H1 (cell line): Measurements from ENCODE around the gene ELL. TPM values are rescaled to one million over a fixed set of nuclear protein-coding genes. Genes with fewer than 3 reads are reported as not detected.

Source experiments
- CTCF ChIA-PET: fragments of 300-600 bp; sonication (Branson Sonifier 250); formaldehyde crosslinking; loops from one replicate; lab custom pipeline; 2021; ENCODE audit not compliant: partially characterized antibody; lab: Charles Lee
- POLR2A ChIA-PET: fragments of 300-600 bp; sonication (Branson Sonifier 250); formaldehyde crosslinking; loops from one replicate; lab custom pipeline; 2021; ENCODE audit warnings: inconsistent platforms; ENCODE audit not compliant: partially characterized antibody; lab: Charles Lee
- DNase-seq, 2 experiments: peaks; one replicate each; pipeline versions ENCODE4 v3.0.0 to v3.0.0-alpha.2; 2010 to 2022; ENCODE audit warnings: low spot score in 2 of 2, low read depth in 1 of 2, mixed read lengths in 1 of 2
- FAIRE-seq: peaks from 2 replicates; lab custom pipeline; 2011; peaks lifted over from hg19 to GRCh38; lab: Jason Lieb, UNC
- H2AFZ ChIP-seq: 2 replicates; pipeline ENCODE4 v1.8.1; 2012; ENCODE audit warnings: low read length, inconsistent platforms
- H2AK5ac ChIP-seq: 2 replicates; pipeline ENCODE4 v1.6.1; 2013; ENCODE audit warnings: low read depth, low read length
- H2BK120ac ChIP-seq: replicated peaks from 2 replicates; pipeline ENCODE3; 2013; ENCODE audit warnings: low read depth, low read length, inconsistent platforms
- H2BK12ac ChIP-seq: 2 replicates; pipeline ENCODE4 v1.6.1; 2013; ENCODE audit warnings: low read depth, low read length
- H2BK15ac ChIP-seq: 2 replicates; pipeline ENCODE4 v1.6.1; 2013; ENCODE audit warnings: low read length
- H2BK20ac ChIP-seq: 2 replicates; pipeline ENCODE4 v1.6.1; 2013; ENCODE audit warnings: low read length
- H2BK5ac ChIP-seq: 2 replicates; pipeline ENCODE4 v1.6.1; 2013; ENCODE audit warnings: low read depth, low read length
- H3K14ac ChIP-seq: 2 replicates; pipeline ENCODE4 v1.6.1; 2013; ENCODE audit warnings: inconsistent platforms; ENCODE audit not compliant: insufficient read length
- H3K18ac ChIP-seq: 2 replicates; pipeline ENCODE4 v1.6.1; 2013; ENCODE audit warnings: low read length; ENCODE audit errors: extremely low read depth
- H3K23ac ChIP-seq: 2 replicates; pipeline ENCODE4 v1.6.1; 2013; ENCODE audit warnings: inconsistent platforms; ENCODE audit not compliant: insufficient read length
- H3K23me2 ChIP-seq: 2 replicates; pipeline ENCODE4 v1.6.1; 2013; ENCODE audit warnings: low read depth, low read length
- H3K27ac ChIP-seq: 2 replicates; pipeline ENCODE4 v1.6.1; 2011; ENCODE audit warnings: low read depth, low read length, inconsistent platforms
- H3K27me3 ChIP-seq, 4 experiments: replicated peaks in 1 of 4; 1 replicate in 1 of 4; 2 replicates in 3 of 4; pipeline versions ENCODE4 v1.6.1 to v1.8.1; 2011 to 2013; ENCODE audit warnings: low read length in 3 of 4, mild to moderate bottlenecking in 3 of 4, inconsistent platforms in 2 of 4, mixed read lengths in 2 of 4, moderate library complexity in 1 of 4; ENCODE audit not compliant: control insufficient read depth in 3 of 4, insufficient read depth in 3 of 4; ENCODE audit errors: extremely low read depth in 1 of 4
- H3K36me3 ChIP-seq, 4 experiments: 2 replicates each; pipeline versions ENCODE4 v1.6.1 to v1.8.1; 2011 to 2013; ENCODE audit warnings: mild to moderate bottlenecking in 4 of 4, low read length in 3 of 4, moderate library complexity in 2 of 4, control low read depth in 1 of 4, inconsistent platforms in 1 of 4; ENCODE audit not compliant: insufficient read depth in 4 of 4, control insufficient read depth in 2 of 4
- H3K4ac ChIP-seq: replicated peaks from 2 replicates; pipeline ENCODE3; 2013; ENCODE audit warnings: low read length, low read depth, mixed read lengths, inconsistent platforms; ENCODE audit not compliant: insufficient read length
- H3K4me1 ChIP-seq, 4 experiments: replicated peaks in 1 of 4; 1 replicate in 1 of 4; 2 replicates in 3 of 4; pipeline versions ENCODE4 v1.6.1 to v1.8.1; 2011 to 2013; ENCODE audit warnings: low read length in 3 of 4, inconsistent platforms in 2 of 4, mixed read lengths in 1 of 4; ENCODE audit not compliant: insufficient read depth in 4 of 4, control insufficient read depth in 3 of 4
- H3K4me2 ChIP-seq, 2 experiments: 2 replicates each; pipeline versions ENCODE4 v1.6.1 to v1.8.1; 2011 to 2013; ENCODE audit warnings: low read depth in 2 of 2, low read length in 2 of 2, control low read depth in 1 of 2, inconsistent platforms in 1 of 2, mild to moderate bottlenecking in 1 of 2; ENCODE audit not compliant: insufficient read depth in 1 of 2
- H3K4me3 ChIP-seq, 4 experiments: fragments of 200-600, 300-600 bp in 1 of 4; sonication (generic), shearing (Covaris generic), sonication (Bioruptor Twin) in 1 of 4; 2 replicates each; pipeline versions ENCODE4 v1.5.1 to v1.8.1; 2011 to 2016; ENCODE audit warnings: low read length in 4 of 4, low read depth in 3 of 4, control low read depth in 2 of 4, inconsistent platforms in 2 of 4, mild to moderate bottlenecking in 2 of 4, mixed read lengths in 1 of 4, moderate library complexity in 1 of 4; ENCODE audit not compliant: insufficient read depth in 2 of 4; ENCODE audit errors: extremely low read depth in 1 of 4
- H3K56ac ChIP-seq: replicated peaks from 2 replicates; pipeline ENCODE3; 2013; ENCODE audit warnings: low read depth, mild to moderate bottlenecking, mixed read lengths, low read length, inconsistent platforms; ENCODE audit not compliant: insufficient read length
- H3K79me1 ChIP-seq: 2 replicates; pipeline ENCODE4 v1.6.1; 2013; ENCODE audit warnings: low read depth, low read length, control low read depth
- H3K79me2 ChIP-seq, 2 experiments: 2 replicates each; pipeline versions ENCODE4 v1.6.1 to v1.8.1; 2012 to 2013; ENCODE audit warnings: low read length in 2 of 2, mild to moderate bottlenecking in 2 of 2, inconsistent platforms in 1 of 2; ENCODE audit not compliant: insufficient read depth in 2 of 2, control insufficient read depth in 1 of 2
- H3K9ac ChIP-seq, 4 experiments: replicated peaks in 1 of 4; 1 replicate in 1 of 4; 2 replicates in 3 of 4; pipeline versions ENCODE4 v1.6.1 to v1.8.1; 2011 to 2013; ENCODE audit warnings: low read depth in 3 of 4, low read length in 3 of 4, control low read depth in 2 of 4, mild to moderate bottlenecking in 2 of 4, moderate library complexity in 2 of 4, inconsistent platforms in 1 of 4; ENCODE audit errors: extremely low read depth in 1 of 4
- H3K9me3 ChIP-seq, 2 experiments: 2 replicates each; pipeline versions ENCODE4 v1.6.1 to v1.8.1; 2012 to 2013; ENCODE audit warnings: mild to moderate bottlenecking in 2 of 2, moderate library complexity in 2 of 2, control low read depth in 1 of 2, inconsistent platforms in 1 of 2, low read depth in 1 of 2, low read length in 1 of 2, mixed read lengths in 1 of 2; ENCODE audit not compliant: insufficient read depth in 2 of 2
- H4K20me1 ChIP-seq, 2 experiments: replicated peaks in 1 of 2; 2 replicates each; pipeline versions ENCODE3 to v1.8.1; 2011 to 2013; ENCODE audit warnings: inconsistent platforms in 2 of 2, low read length in 2 of 2, mild to moderate bottlenecking in 1 of 2; ENCODE audit not compliant: insufficient read depth in 2 of 2, control insufficient read depth in 1 of 2
- H4K5ac ChIP-seq: 2 replicates; pipeline ENCODE4 v1.6.1; 2013; ENCODE audit warnings: low read length, low read depth, mixed read lengths, inconsistent platforms; ENCODE audit not compliant: insufficient read length
- H4K8ac ChIP-seq: 2 replicates; pipeline ENCODE4 v1.8.0; 2013; ENCODE audit warnings: mild to moderate bottlenecking, moderate library complexity, low read length, inconsistent platforms; ENCODE audit not compliant: insufficient read depth; ENCODE audit errors: extremely low read depth
- H4K91ac ChIP-seq: replicated peaks from 2 replicates; pipeline ENCODE3; 2013; ENCODE audit warnings: low read length, mixed read lengths, inconsistent platforms; ENCODE audit not compliant: insufficient read length
- MAFK ChIP-seq: IDR thresholded peaks from 2 replicates; pipeline ENCODE4 v1.6.1; 2012; ENCODE audit warnings: low read depth, mild to moderate bottlenecking, improper control_type of control experiment, low read length
- SAP30 ChIP-seq: fragments of 300-600 bp; sonication (generic); IDR thresholded peaks from 2 replicates; pipeline ENCODE4 v1.7.1; 2012; ENCODE audit warnings: low read length, moderate library complexity, mild to moderate bottlenecking, inconsistent platforms; ENCODE audit not compliant: insufficient read depth, insufficient replicate concordance
- SP4 ChIP-seq: IDR thresholded peaks from 2 replicates; pipeline ENCODE4 v1.6.1; 2012; ENCODE audit warnings: low read length, inconsistent platforms
- WGBS, 2 experiments: shearing (Covaris generic) in 1 of 2; methylation state at CpG; one replicate each; pipeline versions ENCODE4 v1.1.6 to v1.1.7; 2013 to 2015; ENCODE audit warnings: low lambda C conversion rate in 2 of 2, mixed read lengths in 2 of 2, inconsistent platforms in 1 of 2, low coverage in 1 of 2, missing lambda C conversion rate in 1 of 2; ENCODE audit not compliant: insufficient replicate concordance in 2 of 2, insufficient coverage in 1 of 2, insufficient read length in 1 of 2; ENCODE audit errors: extremely low coverage in 1 of 2, missing lambda C conversion rate in 1 of 2; 5-methylcytosine and 5-hydroxymethylcytosine counted together
- polyA plus RNA-seq, 7 experiments: library from polyadenylated mRNA; depleted of rRNA in 3 of 7; stranded (reverse) in 5 of 7; unstranded in 2 of 7; fragments of >200 nt in 5 of 7; fragments of 200-250 nt in 2 of 7; gene quantifications; 1 replicate in 5 of 7; 2 replicates in 1 of 7; 4 replicates in 1 of 7; pipeline versions ENCODE4 v1.2.1 to v1.2.3, GENCODE V29; 2011 to 2013; ENCODE audit warnings: missing spikeins in 2 of 7, mixed read lengths in 2 of 7
- total RNA-seq: library from RNA; stranded (reverse); fragmentation: NEBNext Ultra II Directional; extraction: Animal tissue kit (Norgen Biotek cat#: 25700); gene quantifications from 2 replicates; pipeline ENCODE4 v1.2.1, GENCODE V29; 2021

Gene ELL
- total and polyA plus RNA-seq, 2 of the 8 experiments (the other 6 are each of a cell fraction or from before 2014, with no cell fraction given), result 5.2 to 10.5 TPM

DNA sequence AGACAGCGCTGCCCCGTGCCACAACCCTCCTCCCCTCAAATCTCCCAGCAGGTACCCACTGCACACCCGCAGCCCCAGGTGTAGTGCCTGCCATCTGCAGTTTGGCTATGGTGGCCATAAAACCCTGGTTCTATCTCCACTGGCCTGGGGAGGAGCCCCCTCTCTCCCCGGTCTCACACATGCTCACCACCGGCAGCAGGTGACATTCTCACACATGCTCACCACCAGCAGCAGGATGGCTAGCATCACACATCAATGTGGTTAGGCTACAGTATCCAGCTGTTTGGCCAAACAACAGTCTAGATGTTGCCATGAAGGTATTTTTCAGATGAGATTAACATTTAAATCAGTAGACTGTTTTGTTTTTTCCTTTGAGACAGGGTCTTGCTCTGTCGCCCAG lies 31.1 kb downstream of the ELL start:
- no peak overlapping the region for H3K9ac ChIP-seq
- H2BK20ac ChIP-seq, result no peak overlapping the region
- FAIRE-seq (no peak), DNase-seq (no peak)
- H3K23me2 ChIP-seq, result no peaks in the 10 kb centered on the region
- H3K9me3 ChIP-seq, result no peaks in the 10 kb centered on the region
- H3K4me3 ChIP-seq, result no peak overlapping the region
- peaks cover 15 to 39% of the 10 kb centered on the region in 2 experiments for H4K20me1 ChIP-seq
- no peak overlapping the region for H4K5ac ChIP-seq
- H4K8ac ChIP-seq, result no peak overlapping the region
- H3K18ac ChIP-seq, result no peak overlapping the region
- no peak overlapping the region for H3K4ac ChIP-seq
- no peak overlapping the region for H3K27ac ChIP-seq
- H3K4me1 ChIP-seq, result peaks cover 0 to 20% (median 12%) of the 10 kb centered on the region in 4 experiments; a peak in 5 of 7 replicates
- no peak overlapping the region for H3K23ac ChIP-seq
- H3K4me2 ChIP-seq, result no peak overlapping the region
- H3K79me1 ChIP-seq, result peaks cover 24% of the 10 kb centered on the region
- no peak overlapping the region for H3K14ac ChIP-seq
- no peak overlapping the region for H2BK120ac ChIP-seq
- H3K36me3 ChIP-seq, result no peaks in the 10 kb centered on the region
- no peak overlapping the region for H2BK5ac ChIP-seq
- POLR2A ChIA-PET, result no interaction called here
- H2AFZ ChIP-seq, result no peak overlapping the region
- no peak overlapping the region for H2AK5ac ChIP-seq
- CTCF ChIA-PET, result interaction anchor here (0.6 to 18.5 kb wide), 6 partner anchors 10 to 346 kb away, joined by 3 to 458 read pairs (median 7); partner anchors contain the start of gene ELL
- peaks cover 0 to 17% of the 10 kb centered on the region in 2 experiments; a peak in 1 of 4 replicates for H3K79me2 ChIP-seq
- H4K91ac ChIP-seq, result no peak overlapping the region
- no peak overlapping the region for H3K56ac ChIP-seq
- no peak overlapping the region for H2BK12ac ChIP-seq
- no peak for TF ChIP-seq SP4
- no peak for TF ChIP-seq SAP30
- no peak for TF ChIP-seq MAFK
- H2BK15ac ChIP-seq, result no peak overlapping the region
- no peaks in the 10 kb centered on the region for H3K27me3 ChIP-seq
- 100% methylated on average over 6 of the region's 6 CpGs; no CpG with 5 or more reads in 1 of the 2 experiments for WGBS, 2 experiments
